Activated T-cell treated with anti-CD3 and anti-CD28 coated beads for 1 hour (primary cell): ENCODE results near the gene NTPCR.

Source experiments
- DNase-seq: peaks from one replicate; pipeline ENCODE4 v3.0.0-alpha.2; 2020; ENCODE audit warnings: low read depth

Gene NTPCR

DNA sequence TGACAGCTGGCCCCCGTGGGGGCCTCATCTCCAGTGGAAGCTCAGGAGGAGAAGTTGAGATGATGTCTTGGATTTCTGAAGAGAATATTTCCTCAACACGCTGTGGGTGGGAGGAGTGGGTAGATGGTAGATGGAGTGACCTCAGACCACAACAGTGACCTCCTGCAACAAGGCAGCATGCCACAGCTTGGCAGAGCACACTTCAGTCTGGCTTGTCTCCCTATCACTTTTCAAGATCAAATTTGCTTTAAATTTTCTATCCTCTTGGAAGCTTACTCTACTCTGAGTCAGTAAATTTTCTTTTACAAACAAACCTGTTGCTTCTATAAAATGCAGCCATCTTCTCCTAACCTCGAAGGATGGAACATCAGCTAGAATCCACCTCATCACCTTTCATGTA, 59.7 kb downstream of the NTPCR start:
- DNase-seq, result no peak

DNA sequence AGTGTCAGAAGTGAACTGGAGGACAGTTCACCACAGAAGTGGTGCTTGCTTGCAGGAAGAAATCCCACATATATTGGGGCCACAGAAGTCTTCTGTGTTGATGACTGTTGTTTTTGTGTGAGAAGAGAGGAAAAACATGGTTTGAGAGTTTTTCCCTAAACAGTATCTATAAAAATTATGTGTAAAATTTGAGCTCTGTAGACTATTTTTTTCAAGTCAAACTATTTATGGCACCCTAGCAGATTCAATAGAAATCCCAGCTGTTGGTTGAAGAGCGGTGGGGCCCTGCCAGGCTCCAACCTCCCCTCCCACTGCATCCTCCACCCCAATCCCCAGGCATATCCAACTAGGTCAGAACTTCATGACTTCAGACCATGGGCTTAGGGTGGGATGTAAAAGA, 61.6 kb downstream of the NTPCR start:
- no peak for DNase-seq

DNA sequence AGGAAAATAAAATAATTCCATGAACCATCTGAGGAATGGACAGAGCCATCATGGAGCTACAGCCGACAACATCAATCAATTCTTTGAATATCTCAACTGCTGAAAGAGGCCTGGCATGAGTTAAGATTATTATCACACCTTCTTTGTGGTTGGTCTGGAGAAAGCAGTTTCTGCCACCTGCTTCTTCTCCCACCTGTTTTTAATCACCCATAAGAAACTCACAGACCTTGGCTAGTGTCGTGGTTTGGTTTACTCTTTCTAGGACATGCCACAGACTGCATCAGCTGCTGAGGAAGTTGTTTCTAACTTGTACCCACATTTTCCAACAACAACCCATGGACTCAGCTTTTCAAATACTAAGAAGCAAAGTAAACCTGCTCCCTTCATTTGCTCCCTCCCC, 65.6 kb downstream of the NTPCR start:
- DNase-seq, result no peak

DNA sequence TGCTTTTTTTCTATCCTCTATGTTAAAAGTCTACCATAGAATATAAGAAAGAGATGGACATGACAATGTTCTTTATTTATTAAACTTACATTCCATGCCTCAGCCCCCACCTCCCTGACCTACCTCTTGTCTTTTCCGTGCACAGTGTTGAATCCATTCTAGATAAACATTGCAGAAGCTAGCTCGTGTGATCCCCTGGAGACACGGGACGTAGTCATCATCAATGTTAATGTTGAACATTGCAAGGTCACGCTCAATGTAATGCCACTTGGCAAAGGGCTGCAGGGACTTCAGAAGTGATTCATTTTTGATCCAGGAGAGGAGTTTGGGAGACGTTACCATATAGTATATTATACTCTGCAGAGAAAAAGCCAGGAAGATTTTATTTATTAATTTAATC, 66.4 kb downstream of the NTPCR start:
- DNase-seq, result no peak

DNA sequence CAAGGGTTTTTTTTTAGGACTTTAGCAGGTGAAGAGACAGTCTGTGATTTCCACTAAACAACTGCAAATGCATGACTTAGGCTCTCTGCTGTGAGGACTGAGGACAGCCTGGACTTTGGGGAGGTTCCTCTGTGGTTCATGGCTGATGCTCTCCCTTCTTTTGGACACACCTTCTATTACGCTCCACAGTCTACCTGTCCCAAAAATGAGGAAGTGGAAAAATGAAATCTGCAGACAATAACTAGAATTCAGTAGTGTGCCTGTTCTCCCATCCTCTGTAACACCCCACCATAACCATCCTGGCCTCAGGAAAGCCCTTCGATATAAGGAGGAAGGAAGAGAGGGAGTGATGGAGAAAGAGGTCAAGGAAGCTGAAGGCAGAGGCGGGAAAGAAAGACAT, 68.7 kb downstream of the NTPCR start:
- no peak for DNase-seq

DNA sequence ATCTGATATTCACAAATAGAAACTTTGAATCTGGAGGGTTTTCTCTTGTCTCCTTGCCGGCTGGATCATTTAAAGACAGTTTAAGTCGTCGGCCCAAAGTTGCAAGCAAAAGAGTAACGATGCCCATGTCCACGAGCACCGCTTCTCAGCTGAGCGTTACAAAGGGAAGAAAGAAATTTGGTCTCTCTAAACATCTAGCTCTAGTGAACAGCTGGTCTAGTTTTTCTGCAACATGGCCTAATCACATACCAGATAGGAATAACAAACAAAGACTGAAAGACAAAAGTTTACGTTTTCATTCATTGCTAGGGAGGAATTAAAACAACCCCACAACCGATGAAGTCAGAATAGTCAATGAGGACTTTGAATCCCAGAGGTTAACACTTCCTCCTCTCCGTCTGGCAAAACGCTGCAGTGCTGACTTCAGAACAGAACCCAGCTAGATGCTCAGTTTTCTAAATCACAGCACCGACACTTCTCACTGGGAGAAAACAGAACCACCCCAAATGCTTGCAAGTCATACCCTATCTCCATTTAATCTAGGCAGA, 69.4 kb downstream of the NTPCR start:
- DNase-seq, result no peak

DNA sequence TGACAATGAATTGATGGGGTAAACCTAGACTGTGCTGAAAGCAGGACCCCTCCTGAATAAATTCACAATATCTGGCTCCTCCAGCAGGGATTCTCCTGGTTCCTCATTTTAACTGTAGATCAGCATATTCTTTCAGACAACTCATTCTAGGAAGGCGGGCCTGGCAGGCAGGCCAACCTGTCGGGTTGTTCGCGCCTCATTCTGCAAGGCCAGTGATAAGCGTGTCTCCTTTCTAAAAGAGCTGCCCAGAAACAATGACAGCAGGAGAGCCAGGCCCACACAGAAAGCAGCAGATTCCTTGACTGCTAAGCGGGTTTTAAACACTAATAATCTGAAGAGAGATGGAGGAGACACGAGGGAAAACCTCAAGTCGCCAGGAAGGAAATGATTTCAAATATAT, 70.0 kb downstream of the NTPCR start:
- no peak for DNase-seq

DNA sequence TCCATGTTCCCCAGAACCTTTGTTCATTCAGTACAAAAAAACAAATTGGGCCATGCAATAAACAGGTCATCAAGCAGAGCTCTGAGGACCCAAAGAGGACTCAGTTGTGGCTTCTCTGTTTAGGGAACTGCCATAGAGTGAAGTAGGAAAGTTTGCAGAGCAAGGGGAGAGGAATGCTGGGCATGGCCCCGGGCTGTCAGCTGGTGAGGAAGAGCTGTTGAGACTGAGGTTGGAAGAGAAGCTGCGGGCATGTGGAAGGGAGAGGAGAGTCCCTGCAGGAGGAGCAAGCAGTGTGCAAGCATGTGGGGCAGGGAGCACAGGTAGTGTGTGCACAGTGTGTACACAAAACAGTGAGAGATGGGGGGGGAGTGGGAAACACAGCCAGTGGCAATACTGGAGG, 71.8 kb downstream of the NTPCR start:
- no peak for DNase-seq

DNA sequence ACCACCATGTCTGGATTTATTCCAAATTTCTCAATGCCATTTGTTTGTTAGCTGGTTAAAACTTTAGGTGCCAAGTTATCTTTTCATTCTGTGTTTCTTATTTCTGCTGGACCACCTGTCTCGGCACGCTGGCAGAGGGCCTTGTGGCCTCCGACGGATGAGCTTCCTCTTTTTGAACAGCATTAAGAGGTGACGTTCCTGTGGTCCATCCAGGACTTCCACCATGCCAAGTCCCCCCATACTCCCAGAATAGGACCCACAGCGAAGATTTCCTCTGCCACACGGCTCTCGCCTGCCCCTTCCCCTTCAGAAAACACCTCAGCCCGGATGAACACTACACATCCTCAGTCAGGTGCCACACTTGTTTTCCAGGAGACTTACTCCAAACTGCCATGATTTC, 73.8 kb downstream of the NTPCR start:
- no peak for DNase-seq

DNA sequence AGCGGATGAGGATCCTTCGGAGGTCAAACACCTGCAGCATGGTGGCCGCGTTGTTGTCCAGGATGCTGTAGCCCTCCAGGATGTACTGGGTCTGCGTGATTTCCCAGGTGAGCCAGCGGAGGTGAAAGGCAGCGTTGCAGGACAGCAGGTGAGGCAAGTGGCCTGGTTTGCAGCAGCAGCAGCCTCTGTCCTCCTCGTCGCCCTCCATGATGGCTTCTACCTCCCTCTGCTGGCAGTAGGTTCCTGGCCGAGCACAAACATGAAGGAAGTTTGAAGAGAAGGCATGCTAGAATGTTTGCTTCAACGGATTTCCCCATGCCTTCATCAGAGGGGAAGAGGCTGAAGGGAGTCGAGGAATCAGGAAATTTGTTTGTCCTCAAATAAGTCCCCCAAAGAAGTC, 74.7 kb downstream of the NTPCR start:
- DNase-seq, result no peak

DNA sequence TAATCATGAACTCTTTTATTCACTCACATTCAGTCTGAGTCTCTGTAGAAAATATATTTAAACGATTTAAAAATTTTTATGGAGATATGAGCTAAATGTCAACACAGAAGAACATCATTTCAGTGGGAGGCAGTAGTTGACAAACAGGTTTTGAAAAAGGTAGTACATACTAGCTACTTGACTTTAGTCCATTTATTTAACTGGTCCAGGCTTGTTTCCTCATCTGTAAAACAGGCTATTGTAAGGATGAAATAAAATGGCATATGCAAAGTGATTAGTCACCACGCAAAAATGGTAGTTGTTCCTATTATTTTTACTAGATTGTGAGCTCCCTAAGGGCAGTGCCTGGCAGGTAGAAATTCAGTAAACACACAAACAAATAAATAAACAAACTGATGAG, 75.2 kb downstream of the NTPCR start:
- DNase-seq, result no peak

DNA sequence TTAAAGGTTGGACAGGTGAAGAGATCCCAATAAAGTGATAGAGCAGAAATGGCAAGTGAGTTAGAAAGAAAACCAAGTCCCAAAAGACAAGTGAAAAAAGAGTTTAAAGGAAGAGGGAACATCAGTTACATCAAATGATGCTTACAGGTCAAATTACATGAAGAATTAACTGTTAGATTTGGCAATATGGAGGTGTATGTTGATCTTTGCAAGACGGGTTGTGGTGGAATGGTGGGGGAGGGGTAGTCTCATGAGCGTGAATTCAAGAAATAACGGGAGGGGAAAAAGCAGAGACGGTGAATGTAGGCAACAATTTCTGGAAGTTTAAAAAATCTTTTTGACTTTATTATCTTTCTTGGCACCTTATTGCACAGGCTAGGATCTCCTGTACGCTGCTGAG, 76.6 kb downstream of the NTPCR start:
- no peak for DNase-seq

DNA sequence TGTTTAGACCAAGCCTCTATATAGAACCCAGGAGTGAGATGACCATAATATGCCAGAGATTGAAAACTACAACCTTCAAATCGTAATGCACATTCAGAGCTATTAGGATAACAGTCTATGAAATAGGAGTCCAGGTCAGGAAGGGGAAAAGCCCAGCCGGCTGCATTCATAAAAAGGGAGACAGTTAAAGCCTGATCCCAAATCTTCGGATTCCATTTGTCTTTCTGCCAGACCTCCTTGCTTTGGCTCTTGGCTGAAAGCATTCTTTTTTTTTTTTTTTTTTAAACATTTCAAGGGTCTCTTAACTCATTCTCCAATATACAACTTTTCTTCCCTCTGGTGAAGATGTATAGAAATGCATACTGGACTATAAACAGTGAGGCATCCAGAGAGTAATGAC, 81.1 kb downstream of the NTPCR start:
- no peak for DNase-seq

DNA sequence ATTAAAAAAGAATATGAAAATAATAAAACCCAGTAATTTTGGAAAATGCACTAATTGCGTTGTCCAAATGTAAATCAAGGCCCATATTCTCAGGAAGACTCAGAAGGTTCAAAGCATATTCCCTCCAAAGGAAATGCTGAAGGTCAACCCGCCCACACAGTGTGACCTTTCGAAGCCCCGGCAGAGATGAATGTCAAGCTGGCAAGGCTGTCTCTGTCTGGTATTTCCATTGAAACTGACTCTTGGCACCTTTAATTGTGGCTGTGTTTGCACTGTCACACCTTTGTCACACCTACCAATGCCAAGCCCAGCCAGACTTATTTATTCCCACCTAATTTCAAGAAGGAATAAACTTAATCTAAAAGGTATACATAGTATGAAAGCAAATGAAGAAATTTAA, 82.5 kb downstream of the NTPCR start:
- no peak for DNase-seq

DNA sequence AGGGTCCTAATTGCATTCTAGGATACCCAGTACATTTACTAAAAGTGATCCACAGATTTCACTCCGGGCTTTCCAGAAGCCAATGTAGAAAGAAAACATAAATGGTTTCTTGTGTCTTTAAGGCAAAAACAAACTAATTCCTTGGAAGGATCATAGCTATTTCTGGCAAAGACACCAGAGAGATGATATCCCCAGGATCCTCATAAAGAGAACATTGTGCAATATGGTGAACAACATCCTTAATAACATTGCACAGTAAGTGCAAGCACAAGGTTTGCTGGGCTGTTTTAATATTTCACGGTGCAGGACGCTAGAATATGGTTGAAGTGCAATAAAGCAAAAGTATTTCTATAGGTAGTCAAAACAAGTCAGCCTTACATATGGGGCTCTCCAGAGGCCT, 83.0 kb downstream of the NTPCR start:
- DNase-seq, result no peak
